NB4 (cell line): ENCODE results near the gene SFMBT2.

ENCODE experiments used
- DNase-seq: peaks from one replicate; pipeline ENCODE4 v3.0.0; 2010; ENCODE audit warnings: low read depth
- H3K4me3 ChIP-seq: one replicate; pipeline ENCODE4 v1.5.1; 2011; ENCODE audit warnings: mild to moderate bottlenecking, low read depth, low read length, moderate library complexity
- CTCF ChIP-seq: IDR thresholded peaks from one replicate; pipeline ENCODE4 v1.5.1; 2012; ENCODE audit warnings: low read depth, low read length
- MYC ChIP-seq: IDR thresholded peaks from 2 replicates; pipeline ENCODE4 v1.6.1; 2011; ENCODE audit warnings: low read depth, low read length
- POLR2A ChIP-seq: IDR thresholded peaks from 2 replicates; pipeline ENCODE4 v1.6.1; 2011; ENCODE audit warnings: mild to moderate bottlenecking; ENCODE audit not compliant: insufficient read length; ENCODE audit errors: extremely low read depth
- TF ChIP-seq, protein P1 (sequence below): IDR thresholded peaks from 2 replicates; pipeline ENCODE4 v1.6.1; 2011; ENCODE audit warnings: low read depth, low read length

Gene SFMBT2

GRCh38 chr10:7255517-7255916 lies 155.3 kb downstream of the SFMBT2 start:
- peak; percentile 34 for DNase-seq
- TF ChIP-seq, protein P1, sequence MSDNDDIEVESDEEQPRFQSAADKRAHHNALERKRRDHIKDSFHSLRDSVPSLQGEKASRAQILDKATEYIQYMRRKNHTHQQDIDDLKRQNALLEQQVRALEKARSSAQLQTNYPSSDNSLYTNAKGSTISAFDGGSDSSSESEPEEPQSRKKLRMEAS, result no peak
- no peak for TF ChIP-seq MYC

GRCh38 chr10:7251696-7252465 lies 159.0 kb downstream of the SFMBT2 start:
- DNase-seq, result no peak
- H3K4me3 ChIP-seq, result no peak overlapping the region

More at GRCh38 chr10:7255517-7255916, 155.3 kb downstream of the SFMBT2 start:
- no peak overlapping the region for H3K4me3 ChIP-seq

DNA sequence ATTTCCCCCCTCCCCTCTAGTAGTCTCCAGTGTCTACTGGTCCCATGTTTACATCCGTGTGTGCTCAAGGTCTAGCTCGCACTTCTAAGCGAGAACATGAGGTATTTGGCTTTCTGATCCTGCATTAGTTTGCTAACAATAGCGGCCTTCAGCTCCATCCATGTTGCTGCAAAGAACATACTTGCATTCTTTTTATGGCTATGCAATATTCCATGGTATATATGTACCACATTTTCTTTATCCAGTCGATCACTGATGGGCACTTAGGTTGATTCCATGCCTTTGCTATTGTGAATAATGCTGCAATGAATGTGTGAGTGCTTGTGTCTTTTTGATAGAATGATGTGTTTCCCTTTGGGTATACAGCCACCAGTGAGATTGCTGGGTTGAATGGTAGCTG lies 160.6 kb downstream of the SFMBT2 start:
- no peak overlapping the region for H3K4me3 ChIP-seq
- no peak for DNase-seq
- TF ChIP-seq MYC, result no peak

More at GRCh38 chr10:7251696-7252465, 159.0 kb downstream of the SFMBT2 start:
- TF ChIP-seq, protein P1, result no peak
- TF ChIP-seq POLR2A, result no peak
- TF ChIP-seq CTCF, result no peak
- TF ChIP-seq MYC, result no peak

DNA sequence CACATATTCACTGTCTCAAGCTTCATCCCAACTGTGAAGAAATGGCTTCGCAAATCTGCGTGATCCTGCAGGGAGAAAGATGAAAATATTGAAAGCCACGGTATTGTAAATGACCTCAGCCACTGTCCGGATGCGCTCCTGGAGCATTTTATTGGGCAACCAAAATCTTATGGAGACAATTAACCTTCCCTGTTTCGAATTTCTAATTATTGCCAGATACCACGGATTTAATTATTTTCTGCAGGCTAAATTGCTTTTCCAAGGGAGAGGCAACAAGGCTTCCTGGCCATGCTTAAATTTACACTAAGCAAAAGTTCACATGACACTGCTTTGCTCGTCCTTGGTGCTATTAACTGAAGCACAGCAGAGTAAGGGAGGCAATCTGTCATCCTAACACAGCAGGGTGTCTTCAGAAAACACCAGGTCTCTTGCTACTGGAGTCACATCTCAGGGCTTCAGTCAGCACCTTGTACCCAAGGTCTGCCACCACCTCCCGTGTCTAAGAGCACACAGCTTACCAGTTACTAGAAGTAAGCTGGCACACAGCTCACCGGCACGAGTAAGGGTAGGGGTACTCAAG lies 162.2 kb downstream of the SFMBT2 start:
- DNase-seq, result no peak
- no peak overlapping the region for H3K4me3 ChIP-seq
- TF ChIP-seq CTCF (no peak), POLR2A (no peak), MYC (no peak)
- TF ChIP-seq, protein P1, result no peak

DNA sequence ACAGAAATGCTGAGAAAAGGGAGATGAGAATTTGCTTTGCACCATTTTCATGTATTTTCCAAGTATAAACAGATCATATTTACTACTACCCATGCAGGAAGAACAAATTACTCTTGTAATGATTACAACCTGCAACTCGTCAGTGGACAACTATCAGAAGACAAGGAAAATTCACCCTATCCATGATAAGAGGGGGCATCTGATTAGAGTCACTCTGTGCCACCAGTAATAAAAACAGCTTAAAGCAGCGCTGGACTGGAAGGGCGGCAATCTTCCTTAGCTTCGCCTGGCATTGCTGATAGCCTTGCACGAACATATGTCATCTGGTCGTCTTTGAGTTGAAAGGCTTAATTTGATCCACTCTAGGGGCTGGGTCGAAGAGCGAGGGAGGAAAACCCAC lies 162.7 kb downstream of the SFMBT2 start:
- TF ChIP-seq, protein P1, result no peak
- TF ChIP-seq MYC (no peak), CTCF (no peak), POLR2A (no peak)
- H3K4me3 ChIP-seq, result no peak overlapping the region
- DNase-seq, result no peak

- TF ChIP-seq CTCF (no peak), POLR2A (no peak)
- no peak overlapping the region for H3K4me3 ChIP-seq
- no peak for DNase-seq
Measured at GRCh38 chr10:7245505-7245904, 165.3 kb downstream of the SFMBT2 start.
